ENCODE results near the gene AK3. TPM values are rescaled to one million over a fixed set of nuclear protein-coding genes. Genes with fewer than 3 reads are reported as not detected.

The AK3 gene
- total and polyA plus RNA-seq, 10 of the 15 experiments (the other 5 are each of a cell fraction or from before 2014, with no cell fraction given): 14.2 to 86.6 (median 43.9) TPM

DNA sequence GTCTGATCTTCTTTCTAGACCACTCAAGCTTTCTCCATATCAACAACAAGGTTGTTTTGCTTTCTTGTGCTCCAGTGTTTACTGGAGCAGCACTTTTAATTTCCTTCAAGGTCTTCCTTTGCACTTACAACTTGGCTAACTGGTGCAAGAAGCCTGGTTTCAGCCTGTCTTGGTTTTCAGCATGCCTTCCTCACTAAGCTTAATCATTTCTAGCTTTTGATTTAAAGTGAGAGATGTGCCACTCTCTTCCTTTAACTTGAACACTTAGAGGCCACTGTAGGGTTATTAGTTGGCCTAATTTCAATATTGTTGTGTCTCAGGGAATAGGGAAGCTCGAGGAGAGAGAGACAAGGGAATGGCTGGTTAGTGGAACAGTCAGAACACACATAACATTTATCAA lies 13.4 kb downstream of the AK3 start:
- Histone ChIP-seq H3K79me2 (ENCODE audit: control insufficient read depth, insufficient read depth, low read length) (peaks cover 40% of the 10 kb centered on the region), H3K36me3 (ENCODE audit: control insufficient read depth in 2 of 2, insufficient read depth in 2 of 2, low read length in 1 of 2) (peaks cover 0 to 4% of the 10 kb centered on the region in 2 experiments), H4K20me1 (ENCODE audit: control insufficient read depth, insufficient read depth) (no peaks in the 10 kb centered on the region), H3K4me3 (no peak overlapping the region), H3K4me1 (ENCODE audit: control insufficient read depth, insufficient read depth, low read length) (0 out of 2 replicates have a peak, but pooled peaks cover 4% of the 10 kb centered on the region), H2AFZ (ENCODE audit: control insufficient read depth, low read depth, low read length) (no peak overlapping the region), H3K27me3 (replicated peaks in 1 of 2; ENCODE audit: control insufficient read depth in 2 of 2, insufficient read depth in 2 of 2, low read length in 1 of 2) (no peaks in the 10 kb centered on the region), H3K9ac (ENCODE audit: control insufficient read depth, insufficient read depth, low read length) (no peak overlapping the region), H3K4me2 (ENCODE audit: control insufficient read depth, insufficient read depth) (no peak overlapping the region), H3K27ac (ENCODE audit: control insufficient read depth, insufficient read depth) (no peak overlapping the region), H3K9me3 (replicated peaks; ENCODE audit: control insufficient read depth, insufficient read depth, low read length) (no peaks in the 10 kb centered on the region)
- RAD21 ChIA-PET (ENCODE audit: unreplicated experiment): no interaction called here
- TF ChIP-seq MLLT1 (IDR thresholded peaks at IDR 0.05) (no peak), SMC3 (IDR thresholded peaks at IDR 0.05; ENCODE audit: borderline replicate concordance, low read length) (no peak), CEBPZ (IDR thresholded peaks at IDR 0.05; ENCODE audit: low read depth, low read length) (no peak), SMAD1 (IDR thresholded peaks at IDR 0.05; ENCODE audit: low read depth, partially characterized antibody) (no peak), PAX5 (IDR thresholded peaks at IDR 0.05; ENCODE audit: borderline replicate concordance, low read depth, low read length) (no peak), ZNF384 (IDR thresholded peaks at IDR 0.05; ENCODE audit: borderline replicate concordance, low read depth, low read length) (no peak)
- TF ChIP-seq, protein P1, sequence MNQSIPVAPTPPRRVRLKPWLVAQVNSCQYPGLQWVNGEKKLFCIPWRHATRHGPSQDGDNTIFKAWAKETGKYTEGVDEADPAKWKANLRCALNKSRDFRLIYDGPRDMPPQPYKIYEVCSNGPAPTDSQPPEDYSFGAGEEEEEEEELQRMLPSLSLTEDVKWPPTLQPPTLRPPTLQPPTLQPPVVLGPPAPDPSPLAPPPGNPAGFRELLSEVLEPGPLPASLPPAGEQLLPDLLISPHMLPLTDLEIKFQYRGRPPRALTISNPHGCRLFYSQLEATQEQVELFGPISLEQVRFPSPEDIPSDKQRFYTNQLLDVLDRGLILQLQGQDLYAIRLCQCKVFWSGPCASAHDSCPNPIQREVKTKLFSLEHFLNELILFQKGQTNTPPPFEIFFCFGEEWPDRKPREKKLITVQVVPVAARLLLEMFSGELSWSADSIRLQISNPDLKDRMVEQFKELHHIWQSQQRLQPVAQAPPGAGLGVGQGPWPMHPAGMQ (IDR thresholded peaks at IDR 0.05; ENCODE audit: borderline replicate concordance): no peak
- FAIRE-seq (no peak), DNase-seq (ENCODE audit: low read depth, low spot score) (no peak), ATAC-seq (no peak)
- WGBS (ENCODE audit: insufficient coverage, insufficient replicate concordance, low lambda C conversion rate, missing lambda C conversion rate): 0% methylated on average over 1 of the region's 1 CpG
- POLR2A ChIA-PET: interaction anchor here (1.2 kb wide), 1 partner anchor 40 kb away, joined by 3 read pairs; no protein-coding TSS in a partner anchor
- TSS peak; percentile 28 for BruUV-seq (replicated peaks)
- SMC1A ChIA-PET (ENCODE audit: uncharacterized antibody, unreplicated experiment): interaction anchor here (0.7 to 2.0 kb wide), 3 partner anchors 9 to 538 kb away, joined by 3 to 4 read pairs (median 4); no protein-coding TSS in a partner anchor
- intact Hi-C loops (cut with micrococcal nuclease; ENCODE audit: unreplicated experiment): no loop called here
- CTCF ChIA-PET: interaction anchor here (1.1 to 1.3 kb wide), 4 partner anchors 9 to 123 kb away, joined by 3 read pairs; no protein-coding TSS in a partner anchor
- in situ Hi-C loops (cut with MboI): no loop called here
